NCI-H2029 treated with DMSO at 0.1 percent for 48 hours (cell line): ENCODE measurements around the gene EXOC6.
"Not testable (repeated sequence)": the region's sequence is repeated elsewhere in the genome, so short reads cannot be mapped to it uniquely, and the experiment has no call there.

ENCODE experiments used
- DNase-seq: peaks from one replicate; lab custom pipeline; 2025; lab: John Stamatoyannopoulos, UW

The EXOC6 gene

DNA sequence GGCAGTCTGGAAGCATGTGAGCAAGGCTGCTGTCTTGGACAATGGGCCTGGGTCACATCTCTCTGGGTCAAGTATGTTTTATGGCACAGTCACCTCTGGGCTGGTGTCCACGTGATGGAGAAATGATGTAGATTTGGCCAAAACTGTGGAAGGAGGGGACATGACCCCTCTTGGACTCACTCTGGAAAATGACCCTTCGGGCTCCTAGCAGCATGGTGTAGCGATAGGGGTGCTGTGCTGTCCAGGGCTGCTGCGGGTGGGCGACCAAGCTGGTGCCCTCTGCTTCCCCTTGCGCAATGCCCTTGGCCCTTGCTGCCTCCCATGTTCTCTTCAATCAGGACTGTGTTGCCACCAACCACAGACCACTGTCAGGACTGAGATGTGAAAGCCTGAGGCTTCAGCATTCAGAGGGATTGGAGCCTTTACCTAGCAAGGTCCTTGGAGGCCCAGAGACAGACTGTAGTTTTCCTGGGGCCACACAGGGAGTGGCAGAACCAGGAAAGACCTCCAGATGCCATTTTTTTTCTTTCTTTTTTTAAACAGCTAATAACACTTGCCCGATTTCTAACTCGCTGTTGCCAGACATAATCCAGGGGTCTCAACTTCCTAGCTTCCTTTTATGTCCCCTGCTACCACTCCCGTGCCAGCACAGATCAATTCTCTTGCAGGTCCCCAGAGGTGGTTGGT lies 231.5 kb downstream of the EXOC6 start:
- DNase-seq = no peak

DNA sequence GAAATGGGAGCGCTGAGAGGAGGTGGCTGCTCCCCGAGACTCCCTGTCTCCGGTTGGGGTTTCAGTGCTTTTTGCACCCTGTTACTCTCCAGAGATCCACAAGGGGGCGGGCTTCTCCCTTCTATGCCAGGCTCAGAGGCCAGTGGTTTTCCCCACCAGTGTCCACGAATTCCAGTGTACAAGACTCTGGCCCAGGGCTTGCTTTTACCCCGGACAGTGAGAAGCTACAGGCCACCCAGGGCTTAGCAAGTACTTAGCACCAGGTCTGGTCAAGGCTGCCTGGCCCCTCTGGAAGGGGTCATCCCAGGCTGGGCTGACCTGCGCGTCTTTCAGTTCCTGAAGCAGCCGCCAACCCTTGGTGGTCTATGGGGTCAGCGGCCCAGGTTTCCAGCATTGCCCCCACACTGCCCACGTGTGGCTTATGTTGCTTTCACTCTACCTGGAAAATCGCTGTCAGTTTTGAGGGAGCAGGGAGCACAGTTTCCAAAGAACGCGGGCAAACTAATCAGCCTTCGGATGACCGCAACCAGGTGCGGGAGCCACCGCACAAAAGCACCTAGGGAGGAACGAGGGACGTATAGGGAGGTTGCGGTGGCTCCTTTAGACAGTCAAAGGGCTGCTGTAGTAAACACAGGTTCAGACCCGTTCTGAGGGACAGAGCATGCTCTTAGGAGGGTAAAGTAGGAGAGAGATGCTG lies 232.2 kb downstream of the EXOC6 start:
- peak; percentile 7 for DNase-seq

DNA sequence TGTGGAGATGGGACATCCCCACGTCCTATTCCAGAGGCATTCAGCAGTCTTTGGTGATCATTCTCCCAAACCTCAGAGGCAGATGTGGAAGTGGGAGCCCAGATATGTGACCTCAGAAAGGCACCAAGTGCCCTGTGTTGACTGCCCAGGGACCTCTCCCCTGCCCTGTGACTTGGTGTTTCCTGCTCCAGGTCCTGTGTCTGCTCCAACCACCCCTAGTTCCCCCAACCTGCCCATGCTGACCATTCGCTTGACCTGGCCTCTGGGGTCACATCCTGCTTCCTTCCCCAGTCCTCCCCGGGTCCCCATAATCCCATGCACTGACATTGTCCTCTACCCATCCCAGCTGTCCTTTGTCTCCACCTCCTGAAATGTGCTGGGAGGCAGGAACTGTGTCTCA lies 233.0 kb downstream of the EXOC6 start:
- DNase-seq = no peak

- DNase-seq = no peak
These were observed 233.5 kb downstream of the EXOC6 start for GRCh38 chr10:93081834-93082233.

DNA sequence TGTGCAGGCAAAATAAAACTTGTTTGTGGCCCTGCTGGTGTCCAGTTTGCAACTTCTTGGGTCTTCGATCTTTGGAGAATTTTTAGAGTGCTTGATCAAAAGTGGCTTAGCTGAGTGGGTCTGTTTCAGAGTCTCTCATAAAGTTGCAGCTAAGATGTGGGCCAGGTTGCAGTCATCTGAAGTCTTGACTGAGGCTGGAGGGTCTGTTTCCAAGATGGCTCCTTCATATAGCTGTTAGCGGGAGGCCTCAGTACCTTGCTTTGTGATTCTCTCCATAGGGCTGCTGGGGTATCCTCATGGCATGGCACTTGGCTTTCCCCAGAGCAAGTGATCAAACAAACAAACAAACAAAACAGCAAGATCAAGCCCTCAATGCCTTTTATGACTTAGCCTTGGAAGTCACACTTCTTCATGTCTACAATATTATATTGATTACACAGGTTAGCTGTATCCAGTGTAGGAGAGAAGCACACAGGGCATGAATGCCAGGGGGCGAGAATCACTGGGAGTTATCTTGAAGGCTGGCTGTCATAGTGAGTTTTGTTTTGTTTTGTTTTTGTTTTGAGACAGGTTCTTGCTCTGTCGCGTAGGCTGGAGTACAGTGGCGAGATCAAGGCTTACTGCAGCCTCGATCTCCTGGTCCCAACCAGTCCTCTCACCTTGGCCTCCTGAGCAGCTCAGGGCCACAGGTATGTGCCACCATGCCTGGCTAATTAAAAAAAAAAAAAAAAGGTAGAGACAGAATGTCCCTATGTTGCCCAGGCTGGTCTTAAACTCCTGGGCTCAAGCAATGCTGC lies 235.6 kb downstream of the EXOC6 start:
- no peak for DNase-seq

DNA sequence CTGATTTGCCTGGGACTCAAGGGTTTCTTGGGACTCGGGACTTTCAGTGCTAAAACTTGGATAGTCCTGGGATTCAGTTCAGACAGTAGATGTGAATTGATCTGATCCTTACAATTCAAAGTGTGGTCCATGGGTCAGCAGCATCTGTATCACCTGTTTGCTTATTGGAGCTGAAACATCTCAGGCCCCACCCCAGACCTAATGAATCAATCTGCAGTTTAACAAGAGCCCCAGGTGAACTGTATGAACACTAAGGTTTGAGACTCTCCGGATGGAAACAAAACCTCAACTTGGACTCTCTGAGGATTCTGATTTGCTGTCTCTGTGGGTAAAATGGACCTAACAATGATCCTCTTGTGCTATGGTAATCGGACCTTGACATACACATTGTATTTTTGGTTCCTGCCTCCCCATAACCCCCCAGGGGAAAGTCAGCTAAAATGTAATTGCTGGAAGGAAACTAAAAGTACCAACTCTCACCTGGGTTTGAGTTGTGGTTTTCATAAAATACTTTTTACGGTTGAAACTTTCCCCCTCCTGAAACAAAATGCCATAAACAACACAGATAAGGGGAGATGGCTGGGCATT lies 237.0 kb downstream of the EXOC6 start:
- DNase-seq = no peak

DNA sequence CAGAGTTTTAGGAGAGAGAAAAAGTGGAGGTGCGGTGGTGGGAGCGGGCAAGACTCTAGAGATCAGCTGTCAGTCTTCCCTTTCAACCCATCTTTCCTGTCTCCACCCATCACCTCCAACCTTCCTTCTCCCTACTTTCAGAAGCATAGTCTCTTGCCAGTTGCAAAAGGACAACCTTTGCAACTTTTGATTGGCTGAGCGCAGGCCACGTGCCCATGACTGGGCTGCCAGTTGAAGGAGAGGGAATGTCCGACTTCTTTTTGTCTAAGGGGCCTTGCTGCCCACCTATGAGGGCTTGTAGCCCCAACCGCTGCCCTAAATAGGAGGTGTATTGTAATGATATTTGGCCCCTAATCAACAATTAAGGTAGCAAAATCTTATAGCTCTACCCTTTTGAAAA lies 238.0 kb downstream of the EXOC6 start:
- no peak for DNase-seq

- no peak for DNase-seq
These were observed 239.5 kb downstream of the EXOC6 start for GRCh38 chr10:93087846-93088245.

- DNase-seq = no peak
These were observed 240.1 kb downstream of the EXOC6 start for GRCh38 chr10:93088466-93088865.

GRCh38 chr10:93090619-93091018 lies 242.3 kb downstream of the EXOC6 start:
- DNase-seq = no peak

GRCh38 chr10:93091960-93092359 lies 243.6 kb downstream of the EXOC6 start:
- no peak for DNase-seq

DNA sequence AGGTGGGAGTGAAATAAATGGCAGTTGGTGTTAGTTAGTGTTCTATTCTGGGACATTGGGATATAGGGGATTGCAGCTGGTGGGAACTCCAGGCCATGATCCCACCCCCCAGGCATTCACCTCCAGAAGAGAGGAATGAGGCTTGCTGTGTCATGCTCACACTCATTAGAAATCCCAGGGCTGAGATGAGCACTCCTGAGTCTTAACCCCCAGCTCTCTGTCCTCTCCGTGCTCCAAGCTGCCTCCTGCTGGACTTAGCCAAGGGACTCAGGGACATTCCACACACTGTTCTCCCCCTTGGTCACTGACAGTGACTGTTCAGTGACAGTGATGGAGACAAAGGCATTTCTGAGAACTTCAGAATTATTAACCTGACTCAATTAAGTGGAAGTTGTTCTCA lies 246.9 kb downstream of the EXOC6 start:
- DNase-seq = no peak

DNA sequence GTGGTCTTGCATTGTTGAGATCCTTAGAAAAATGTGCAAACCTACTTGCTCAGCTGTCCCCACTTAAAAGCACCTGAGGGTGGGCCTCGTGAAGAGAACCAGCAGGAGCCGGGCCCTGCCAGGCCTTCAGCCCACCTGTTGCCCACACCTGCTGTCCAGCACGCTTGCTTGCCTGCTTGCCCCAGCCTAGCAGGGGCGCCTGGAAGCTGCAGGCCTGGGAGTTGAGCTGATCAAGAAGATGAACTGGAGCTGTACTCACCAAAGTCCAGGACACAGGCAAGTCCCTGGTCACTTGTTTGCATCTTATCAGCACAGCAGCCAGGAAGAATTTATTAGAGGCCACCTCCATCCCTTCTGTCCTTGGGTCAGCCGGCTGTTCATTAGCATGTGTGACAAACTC lies 248.6 kb downstream of the EXOC6 start:
- DNase-seq = no peak

GRCh38 chr10:93097386-93097785 lies 249.1 kb downstream of the EXOC6 start:
- no peak for DNase-seq

GRCh38 chr10:93098816-93099215 lies 250.5 kb downstream of the EXOC6 start:
- DNase-seq = no peak

DNA sequence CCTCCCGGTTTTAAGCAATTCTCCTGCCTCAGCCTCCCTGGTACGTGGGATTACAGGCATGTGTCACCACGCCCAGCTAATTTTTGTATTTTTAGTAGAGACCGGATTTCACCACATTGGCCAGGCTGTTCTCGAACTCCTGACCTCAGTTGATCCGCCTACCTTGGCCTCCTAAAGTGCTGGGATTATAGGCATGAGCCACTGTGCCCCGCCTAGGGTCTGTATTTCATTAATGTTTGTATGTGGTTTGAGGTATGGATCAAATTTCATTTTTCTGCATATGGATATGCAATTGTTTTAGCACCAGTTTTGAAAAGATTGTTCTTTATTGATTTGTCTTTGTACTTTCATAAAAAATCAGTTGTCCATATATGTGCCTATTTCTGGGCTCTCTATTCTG lies 251.3 kb downstream of the EXOC6 start:
- no peak for DNase-seq

- not testable (repeated sequence) for DNase-seq
These were observed 252.8 kb downstream of the EXOC6 start for GRCh38 chr10:93101148-93101547.

DNA sequence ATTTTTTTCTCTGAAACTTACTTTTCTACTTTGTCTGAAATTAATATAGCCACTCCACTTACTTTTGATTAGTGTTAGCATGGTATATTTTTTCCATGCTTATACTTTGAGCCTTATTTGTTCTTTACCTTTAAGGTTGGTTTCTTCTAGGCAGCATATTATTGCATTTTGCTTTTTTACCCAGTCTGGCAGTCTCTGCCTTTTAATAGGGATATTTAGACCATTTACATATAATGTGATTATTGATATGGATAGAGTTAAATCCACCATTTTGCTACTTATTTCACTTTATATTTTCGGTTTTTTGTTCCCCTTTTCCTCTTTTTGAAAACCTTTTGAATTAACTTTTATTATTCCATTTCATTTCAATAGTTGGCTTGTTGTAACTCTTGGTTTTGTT lies 255.6 kb downstream of the EXOC6 start:
- no peak for DNase-seq

- DNase-seq = peak; percentile 2
These were observed 258.3 kb downstream of the EXOC6 start for GRCh38 chr10:93106631-93107072.
